Testis (tissue), 3 donors: ENCODE results near the gene AGBL1. TPM values are rescaled to one million over a fixed set of nuclear protein-coding genes. Genes with fewer than 3 reads are reported as not detected.

ENCODE experiments used
- DNase-seq: peaks from one replicate; pipeline ENCODE4 v3.0.0-alpha.2; 2019
- H3K27ac ChIP-seq, 2 donors: fragments of 200-600 bp; sonication (generic); one replicate each; pipeline ENCODE4 v1.5.1; 2019
- H3K27me3 ChIP-seq: fragments of 200-600 bp; sonication (generic); one replicate; pipeline ENCODE4 v1.5.1; 2019
- H3K36me3 ChIP-seq: fragments of 200-600 bp; sonication (generic); one replicate; pipeline ENCODE4 v1.5.1; 2017; ENCODE audit warnings: low read depth; ENCODE audit errors: missing control alignments
- H3K4me1 ChIP-seq: fragments of 200-600 bp; sonication (generic); one replicate; pipeline ENCODE4 v1.5.1; 2019
- H3K4me3 ChIP-seq, 2 donors: fragments of 200-600 bp; sonication (generic); one replicate each; pipeline ENCODE4 v1.5.1; 2017 to 2019
- H3K9me3 ChIP-seq: fragments of 200-600 bp; sonication (generic); one replicate; pipeline ENCODE4 v1.5.1; 2017
- CTCF ChIP-seq, 3 experiments: fragments of 450-650 bp in 2 of 3; fragments of 200-600 bp in 1 of 3; sonication (generic) in 1 of 3; IDR thresholded peaks; one replicate each; pipeline ENCODE4 v1.5.1; 2016 to 2019; ENCODE audit warnings: antibody characterized with exemption in 3 of 3, mild to moderate bottlenecking in 2 of 3, moderate library complexity in 1 of 3
- POLR2A ChIP-seq: fragments of 450-650 bp; IDR thresholded peaks from one replicate; pipeline ENCODE4 v1.6.1; 2017; ENCODE audit warnings: antibody characterized with exemption, mild to moderate bottlenecking, moderate library complexity
- WGBS, 2 donors: methylation state at CpG; one replicate each; pipeline ENCODE4 v1.1.5; 2018; 5-methylcytosine and 5-hydroxymethylcytosine counted together
- intact Hi-C: fragments of 100-400 bp; cut with DNase I; formaldehyde crosslinking; loops from one replicate; pipeline ENCODE4 v1.15.1; 2023; ENCODE audit warnings: low total_unique reads
- polyA plus RNA-seq: library from polyadenylated mRNA; stranded (reverse); fragments of 350-450 nt; fragmentation: Illumina TruSeq; extraction: RNeasy Lipid Tissue Mini Kit (QIAGEN cat#74804); gene quantifications from one replicate; pipeline ENCODE4 v1.2.3, GENCODE V29; 2014; ENCODE audit warnings: low read depth, low replicate concordance; ENCODE audit not compliant: insufficient read depth
- total RNA-seq, 2 donors: library from RNA; depleted of rRNA; stranded (reverse); fragments of >200 nt; gene quantifications; one replicate each; pipeline ENCODE4 v1.2.3, GENCODE V29; 2016

The AGBL1 gene
- total and polyA plus RNA-seq, 3 donors from 2014 or later: 0.37 to 0.94 (median 0.70) TPM

DNA sequence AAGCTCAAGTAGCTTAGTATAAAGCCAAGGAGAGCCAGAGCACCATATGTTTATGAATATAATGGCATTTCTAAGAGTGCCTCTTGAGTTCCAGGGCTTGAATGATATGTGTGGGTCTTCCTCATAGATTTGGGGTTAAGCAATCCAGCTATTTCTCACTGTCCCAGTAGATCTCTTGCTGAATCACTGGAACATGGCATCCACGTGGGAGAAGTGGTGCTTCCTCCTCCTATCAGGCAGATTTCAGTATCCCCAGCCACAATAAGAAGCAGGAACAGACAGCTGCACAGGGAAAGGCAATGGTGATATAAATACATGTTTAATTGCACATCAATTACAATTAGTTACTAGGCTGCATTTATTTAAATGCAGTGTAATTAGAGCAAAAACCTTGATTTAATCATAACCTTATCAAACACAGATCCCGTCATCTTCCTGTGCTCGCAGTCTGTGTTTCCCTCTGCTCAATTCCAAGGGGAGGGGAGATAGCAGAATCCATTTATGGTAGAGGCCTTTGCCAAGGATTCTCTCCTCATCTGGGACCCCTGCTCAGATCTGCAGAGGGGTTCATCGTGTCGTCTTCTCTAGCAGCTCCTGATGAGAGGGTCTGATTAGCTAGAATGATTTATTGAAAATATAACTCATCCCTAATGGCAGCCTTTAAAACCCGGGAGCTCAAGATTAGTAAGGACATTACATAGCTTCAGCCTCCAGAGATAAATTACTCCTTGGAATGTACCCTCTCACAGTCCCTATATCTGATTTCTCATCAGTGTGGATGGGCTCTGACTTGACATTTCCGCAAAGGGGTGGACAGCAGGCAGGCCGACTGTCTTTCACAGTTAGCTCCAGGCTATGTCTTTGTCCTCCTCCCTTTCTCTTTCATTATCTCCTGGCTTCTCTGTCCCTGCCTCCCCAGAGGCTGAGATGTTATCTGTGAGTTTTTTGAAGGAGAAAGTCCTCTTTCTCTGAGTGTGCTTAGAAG is 775.9 kb downstream of the AGBL1 start:
- intact Hi-C loops: no loop called here
- H3K9me3 ChIP-seq: no peaks in the 10 kb centered on the region
- no peaks in the 10 kb centered on the region for H3K4me1 ChIP-seq
- no peak for DNase-seq
- 48 to 57% methylated on average over 8 of the region's 8 CpGs for WGBS, 2 donors
- H3K4me3 ChIP-seq: no peak overlapping the region
- TF ChIP-seq POLR2A (no peak), CTCF (IDR thresholded peaks at IDR 0.05) (no peak)
- H3K27me3 ChIP-seq: no peaks in the 10 kb centered on the region
- no peaks in the 10 kb centered on the region for H3K36me3 ChIP-seq
- no peak overlapping the region for H3K27ac ChIP-seq

DNA sequence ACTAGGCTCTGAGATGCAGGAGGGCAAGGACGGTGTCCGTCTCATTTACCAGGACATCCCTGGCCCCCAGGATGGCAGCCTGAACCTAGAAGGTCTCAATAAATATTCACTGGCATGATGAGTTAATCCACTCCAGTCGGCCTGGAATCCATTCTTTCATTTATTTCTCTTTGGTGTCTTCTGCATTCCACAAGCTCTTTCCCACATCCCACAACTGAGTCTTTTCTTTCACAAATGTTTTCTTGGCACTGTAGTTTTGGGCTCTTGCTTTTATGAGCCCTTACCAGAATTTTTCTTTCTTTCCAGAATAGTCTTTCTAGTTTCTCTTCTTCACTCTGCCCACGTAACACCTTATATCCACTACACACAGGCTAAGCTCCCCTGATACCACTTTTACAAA is 778.0 kb downstream of the AGBL1 start:
- Histone ChIP-seq H3K27ac (no peak overlapping the region), H3K4me3 (no peak overlapping the region), H3K9me3 (no peaks in the 10 kb centered on the region), H3K4me1 (no peaks in the 10 kb centered on the region), H3K27me3 (no peaks in the 10 kb centered on the region), H3K36me3 (no peaks in the 10 kb centered on the region)
- DNase-seq: no peak
- no peak for TF ChIP-seq POLR2A
- no peak for TF ChIP-seq CTCF (IDR thresholded peaks at IDR 0.05)
- intact Hi-C loops: no loop called here
- 95 to 96% methylated on average over 4 of the region's 4 CpGs for WGBS, 2 donors

GRCh38 chr15:86863226-86863915 is 783.7 kb downstream of the AGBL1 start:
- H3K36me3 ChIP-seq: no peaks in the 10 kb centered on the region
- no peak overlapping the region for H3K4me3 ChIP-seq
- H3K9me3 ChIP-seq: no peaks in the 10 kb centered on the region
- no peak for TF ChIP-seq CTCF (IDR thresholded peaks at IDR 0.05)
- TF ChIP-seq POLR2A: no peak
- no peaks in the 10 kb centered on the region for H3K27me3 ChIP-seq
- no peak overlapping the region for H3K27ac ChIP-seq
- intact Hi-C loops: no loop called here
- 81 to 82% methylated on average over 4 of the region's 4 CpGs for WGBS, 2 donors
- DNase-seq: no peak
- no peaks in the 10 kb centered on the region for H3K4me1 ChIP-seq

DNA sequence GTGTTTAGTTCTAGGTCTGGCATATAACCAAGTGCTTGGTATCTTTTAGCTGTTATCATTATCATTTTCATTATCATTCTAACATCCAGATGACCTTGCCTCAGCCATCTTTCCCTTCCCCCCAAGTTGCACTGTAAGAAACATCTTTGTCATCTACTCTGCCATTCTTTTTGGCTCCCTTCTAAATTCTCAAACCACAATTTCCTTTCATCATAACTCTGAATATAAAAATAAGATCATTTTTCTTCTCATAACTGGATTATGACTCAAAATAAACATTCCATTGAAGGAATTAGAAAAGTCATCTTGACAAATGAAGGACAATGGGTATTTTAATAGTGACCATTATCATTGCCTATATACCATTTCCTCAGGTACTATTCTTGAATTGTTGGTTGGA is 786.2 kb downstream of the AGBL1 start:
- no peak for TF ChIP-seq POLR2A
- TF ChIP-seq CTCF (IDR thresholded peaks at IDR 0.05): no peak
- no peak overlapping the region for H3K4me3 ChIP-seq
- no peaks in the 10 kb centered on the region for H3K27me3 ChIP-seq
- DNase-seq: no peak
- no peaks in the 10 kb centered on the region for H3K4me1 ChIP-seq
- H3K27ac ChIP-seq: no peak overlapping the region
- no peaks in the 10 kb centered on the region for H3K36me3 ChIP-seq
- intact Hi-C loops: no loop called here
- no peaks in the 10 kb centered on the region for H3K9me3 ChIP-seq
